ENCODE results near the gene HPN. TPM values are rescaled to one million over a fixed set of nuclear protein-coding genes. Genes with fewer than 3 reads are reported as not detected.

The HPN gene
- total and polyA plus RNA-seq, 2 donors (not counting 3 experiments of a cell fraction or from before 2014, with no cell fraction given) = 0.10 TPM; not detected in 1

DNA sequence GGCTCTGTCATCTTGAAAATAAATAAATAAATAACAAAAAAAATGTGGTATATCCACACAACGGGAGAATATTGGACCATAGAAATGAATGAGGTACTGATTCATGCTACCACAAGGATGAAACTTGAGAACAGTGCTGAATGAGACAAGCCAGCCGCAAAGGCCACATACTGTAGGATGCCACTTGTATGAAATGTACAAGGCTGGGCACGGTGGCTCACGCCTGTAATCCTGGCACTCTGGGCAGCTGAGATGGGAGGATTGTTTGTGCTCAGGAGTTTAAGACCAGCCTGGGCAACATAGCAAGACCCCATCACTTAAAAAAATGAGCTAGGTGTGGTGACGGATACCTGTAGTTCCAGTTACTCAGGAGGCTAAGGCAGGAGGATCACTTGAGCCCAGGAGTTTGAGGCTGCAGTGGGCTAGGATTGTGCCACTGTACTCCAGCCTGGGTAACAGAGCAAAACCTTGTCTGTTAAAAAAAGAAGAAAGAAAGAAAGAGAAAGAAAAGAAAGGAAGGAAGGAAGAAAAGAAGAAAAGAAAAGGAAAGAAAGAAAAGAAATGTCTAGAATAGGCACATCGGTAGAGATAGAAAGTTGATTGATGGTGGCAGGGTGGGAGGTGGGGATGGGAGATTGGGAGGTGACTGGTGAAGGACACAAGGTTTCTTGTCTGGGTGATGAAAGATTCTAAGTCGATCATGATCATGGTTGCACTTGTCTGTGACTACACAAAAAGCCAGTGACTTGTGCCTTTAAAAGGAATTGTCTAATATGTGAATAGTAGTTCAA is 20.3 kb downstream of the HPN start:
- Histone ChIP-seq H3K4me1 (ENCODE audit: control insufficient read depth, extremely low read depth, insufficient read depth, low read length) (no peaks in the 10 kb centered on the region), H3K9me1 (replicated peaks; ENCODE audit: control insufficient read depth, extremely low read depth, insufficient read depth, low read length) (no peaks in the 10 kb centered on the region), H3K27me3 (ENCODE audit: control insufficient read depth in 2 of 2, insufficient read depth in 2 of 2, low read length in 2 of 2) (no peaks in the 10 kb centered on the region), H3K9me3 (replicated peaks; ENCODE audit: control insufficient read depth, insufficient read depth, low read length) (no peaks in the 10 kb centered on the region), H3K27ac (ENCODE audit: insufficient read depth, low read depth, low read length) (no peak overlapping the region), H3K4me3 (replicated peaks in 1 of 3; ENCODE audit: insufficient read depth in 1 of 3, low read depth in 1 of 3, low read length in 3 of 3) (no peak overlapping the region), H3K79me2 (ENCODE audit: control insufficient read depth, insufficient read depth, low read length) (no peaks in the 10 kb centered on the region), H3K9ac (replicated peaks; ENCODE audit: extremely low read depth, insufficient read depth, low read length) (no peak overlapping the region), H3K4me2 (ENCODE audit: insufficient read depth, low read length) (no peak overlapping the region), H2AFZ (ENCODE audit: low read depth, low read length) (no peak overlapping the region), H4K20me1 (replicated peaks; ENCODE audit: control insufficient read depth, extremely low read depth, insufficient read depth, low read length) (no peaks in the 10 kb centered on the region), H3K36me3 (ENCODE audit: control insufficient read depth in 2 of 2, extremely low read depth in 1 of 2, insufficient read depth in 2 of 2, low read length in 2 of 2) (no peaks in the 10 kb centered on the region)
- TF ChIP-seq GATA2 (IDR thresholded peaks at IDR 0.05; ENCODE audit: insufficient read depth, insufficient read length, low read depth, low read length) = no peak
- no peak for FAIRE-seq
- BruUV-seq (replicated peaks) = no TSS peak
- dilution Hi-C loops (cut with MboI; ENCODE audit: extremely low pct_ligation_motif_present, low sequenced_read_pairs) = no loop called here
- DNase-seq (ENCODE audit: low read depth, low spot score) = no peak
- CTCF ChIA-PET = interaction anchor here (1.5 kb wide), 1 partner anchor 17 kb away, joined by 5 read pairs; no protein-coding TSS in a partner anchor
- intact Hi-C loops (cut with micrococcal nuclease) = no loop called here
- POLR2A ChIA-PET = no interaction called here

DNA sequence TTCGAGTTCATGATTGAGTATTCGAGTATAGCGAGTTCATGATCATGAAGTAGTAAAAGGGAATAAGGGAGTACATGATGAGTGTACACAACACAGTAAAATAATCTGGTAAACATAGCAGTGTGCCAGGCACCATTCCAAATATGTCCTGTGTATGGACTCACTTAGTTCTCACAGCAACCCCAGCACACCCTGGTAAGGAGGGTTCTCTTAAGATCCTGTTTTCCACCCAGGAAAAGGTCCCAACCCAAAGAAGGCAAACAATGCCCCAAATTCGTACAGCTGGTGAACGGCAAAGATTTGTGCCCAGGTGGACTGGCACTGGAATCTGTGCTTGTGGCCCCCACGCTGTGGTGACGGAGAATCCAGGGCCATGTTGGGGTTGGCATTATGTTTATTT is 21.4 kb downstream of the HPN start:
- no TSS peak for BruUV-seq (replicated peaks)
- dilution Hi-C loops (cut with MboI; ENCODE audit: extremely low pct_ligation_motif_present, low sequenced_read_pairs) = no loop called here
- Histone ChIP-seq H4K20me1 (replicated peaks; ENCODE audit: control insufficient read depth, extremely low read depth, insufficient read depth, low read length) (no peaks in the 10 kb centered on the region), H3K9ac (replicated peaks; ENCODE audit: extremely low read depth, insufficient read depth, low read length) (no peak overlapping the region), H3K9me1 (replicated peaks; ENCODE audit: control insufficient read depth, extremely low read depth, insufficient read depth, low read length) (no peaks in the 10 kb centered on the region), H3K36me3 (ENCODE audit: control insufficient read depth in 2 of 2, extremely low read depth in 1 of 2, insufficient read depth in 2 of 2, low read length in 2 of 2) (no peaks in the 10 kb centered on the region), H3K9me3 (replicated peaks; ENCODE audit: control insufficient read depth, insufficient read depth, low read length) (no peaks in the 10 kb centered on the region), H3K4me1 (ENCODE audit: control insufficient read depth, extremely low read depth, insufficient read depth, low read length) (no peaks in the 10 kb centered on the region), H3K4me2 (ENCODE audit: insufficient read depth, low read length) (no peak overlapping the region), H2AFZ (ENCODE audit: low read depth, low read length) (no peak overlapping the region), H3K79me2 (ENCODE audit: control insufficient read depth, insufficient read depth, low read length) (no peaks in the 10 kb centered on the region), H3K27ac (ENCODE audit: insufficient read depth, low read depth, low read length) (no peak overlapping the region), H3K27me3 (ENCODE audit: control insufficient read depth in 2 of 2, insufficient read depth in 2 of 2, low read length in 2 of 2) (no peaks in the 10 kb centered on the region), H3K4me3 (replicated peaks in 1 of 3; ENCODE audit: insufficient read depth in 1 of 3, low read depth in 1 of 3, low read length in 3 of 3) (no peak overlapping the region)
- ChIA-PET CTCF (interaction anchor here (1.5 kb wide), 1 partner anchor 19 kb away, joined by 5 read pairs; no protein-coding TSS in a partner anchor), POLR2A (no interaction called here)
- FAIRE-seq = no peak
- intact Hi-C loops (cut with micrococcal nuclease) = no loop called here
- no peak for TF ChIP-seq MYC (IDR thresholded peaks at IDR 0.05; ENCODE audit: low read depth, low read length)
- TF ChIP-seq GATA2 (IDR thresholded peaks at IDR 0.05; ENCODE audit: insufficient read depth, insufficient read length, low read depth, low read length) = no peak
- TF ChIP-seq, protein P1, sequence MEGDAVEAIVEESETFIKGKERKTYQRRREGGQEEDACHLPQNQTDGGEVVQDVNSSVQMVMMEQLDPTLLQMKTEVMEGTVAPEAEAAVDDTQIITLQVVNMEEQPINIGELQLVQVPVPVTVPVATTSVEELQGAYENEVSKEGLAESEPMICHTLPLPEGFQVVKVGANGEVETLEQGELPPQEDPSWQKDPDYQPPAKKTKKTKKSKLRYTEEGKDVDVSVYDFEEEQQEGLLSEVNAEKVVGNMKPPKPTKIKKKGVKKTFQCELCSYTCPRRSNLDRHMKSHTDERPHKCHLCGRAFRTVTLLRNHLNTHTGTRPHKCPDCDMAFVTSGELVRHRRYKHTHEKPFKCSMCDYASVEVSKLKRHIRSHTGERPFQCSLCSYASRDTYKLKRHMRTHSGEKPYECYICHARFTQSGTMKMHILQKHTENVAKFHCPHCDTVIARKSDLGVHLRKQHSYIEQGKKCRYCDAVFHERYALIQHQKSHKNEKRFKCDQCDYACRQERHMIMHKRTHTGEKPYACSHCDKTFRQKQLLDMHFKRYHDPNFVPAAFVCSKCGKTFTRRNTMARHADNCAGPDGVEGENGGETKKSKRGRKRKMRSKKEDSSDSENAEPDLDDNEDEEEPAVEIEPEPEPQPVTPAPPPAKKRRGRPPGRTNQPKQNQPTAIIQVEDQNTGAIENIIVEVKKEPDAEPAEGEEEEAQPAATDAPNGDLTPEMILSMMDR (IDR thresholded peaks at IDR 0.05; ENCODE audit: extremely low read depth in 1 of 2, insufficient read depth in 1 of 2, low read depth in 1 of 2, low read length in 2 of 2) = no peak
- TF ChIP-seq FOS (IDR thresholded peaks at IDR 0.05; ENCODE audit: borderline replicate concordance, insufficient read depth, low read length) = no peak
- TF ChIP-seq, protein P2, sequence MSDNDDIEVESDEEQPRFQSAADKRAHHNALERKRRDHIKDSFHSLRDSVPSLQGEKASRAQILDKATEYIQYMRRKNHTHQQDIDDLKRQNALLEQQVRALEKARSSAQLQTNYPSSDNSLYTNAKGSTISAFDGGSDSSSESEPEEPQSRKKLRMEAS (IDR thresholded peaks at IDR 0.05; ENCODE audit: insufficient read depth, insufficient read length) = no peak
- no peak for TF ChIP-seq POLR2A (IDR thresholded peaks at IDR 0.05; ENCODE audit: low read depth, low read length)
- no peak for TF ChIP-seq JUN (IDR thresholded peaks at IDR 0.05; ENCODE audit: borderline replicate concordance, insufficient read depth, insufficient read length, low read depth)
- TF ChIP-seq EZH2 (IDR thresholded peaks at IDR 0.05; ENCODE audit: borderline replicate concordance, low read depth, low read length, severe bottlenecking) = no peak
- no peak for TF ChIP-seq POLR2AphosphoS5 (IDR thresholded peaks at IDR 0.05; ENCODE audit: insufficient read depth, low read depth, low read length)
- no peak for DNase-seq (ENCODE audit: low read depth, low spot score)
